Measurements from ENCODE around the gene IL23R. TPM values are rescaled to one million over a fixed set of nuclear protein-coding genes. Genes with fewer than 3 reads are reported as not detected.

The IL23R gene
- polyA plus RNA-seq, 6 donors from 2014 or later: not detected

- Mint-ChIP-seq H3K36me3 (no peaks in the 10 kb centered on the region), H3K4me1 (peaks cover 3 to 10% (median 9%) of the 10 kb centered on the region in 3 donors), H3K27ac (no peak overlapping the region), H3K27me3 (no peaks in the 10 kb centered on the region), H3K4me3 (no peak overlapping the region), H3K9me3 (no peaks in the 10 kb centered on the region)
- ATAC-seq (ENCODE audit: low read depth in 2 of 2) (no peak), DNase-seq (no peak)
Observed at GRCh38 chr1:67213948-67214347, 47.7 kb downstream of the IL23R start.

DNA sequence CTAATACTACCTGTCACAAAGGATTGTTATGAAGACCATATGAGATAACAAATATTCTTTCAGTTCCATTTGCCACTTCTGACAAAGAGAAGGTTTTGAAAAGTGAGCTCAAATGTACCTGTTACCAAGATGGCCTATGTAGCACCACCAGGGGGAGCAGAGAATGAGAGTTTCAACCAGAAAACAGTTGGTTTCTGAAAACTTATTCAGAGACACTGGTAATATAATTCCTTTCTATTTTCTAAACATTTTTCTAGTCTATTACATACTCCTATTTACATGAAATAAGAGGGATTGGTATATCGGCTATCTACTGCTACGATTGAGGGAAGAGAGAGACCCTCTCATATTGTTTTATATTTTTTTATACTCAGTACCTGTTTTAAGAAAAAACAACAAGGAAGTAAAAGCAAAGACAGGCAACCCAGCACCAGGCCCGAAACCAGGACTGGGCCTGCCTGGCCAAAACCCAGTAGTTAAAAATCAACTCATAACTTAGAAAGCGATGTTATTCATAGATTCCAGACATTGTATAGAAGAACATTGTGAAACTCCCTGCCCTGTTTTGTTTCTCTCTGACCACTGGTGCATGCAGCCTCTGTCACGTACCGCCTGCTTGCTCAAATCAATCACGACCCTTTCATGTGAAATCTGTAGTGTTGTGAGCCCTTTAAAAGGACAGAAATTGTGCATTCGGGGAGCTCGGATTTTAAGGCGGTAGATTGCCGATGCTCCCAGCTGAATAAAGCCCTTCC, 48.3 kb downstream of the IL23R start:
- peak overlapping the region in 1 of 8 donors; percentile 54 for H3K4me3 Mint-ChIP-seq
- H3K4me1 Mint-ChIP-seq: peaks cover 3 to 10% (median 9%) of the 10 kb centered on the region in 3 donors
- peak; percentile 15 for DNase-seq
- H3K36me3 Mint-ChIP-seq: no peaks in the 10 kb centered on the region
- no peaks in the 10 kb centered on the region for H3K27me3 Mint-ChIP-seq
- peak; percentile 49 to 55 for ATAC-seq (ENCODE audit: low read depth in 2 of 2)
- peak overlapping the region in 4 of 6 donors; percentile 28 to 74 (median 42) for H3K27ac Mint-ChIP-seq
- H3K9me3 Mint-ChIP-seq: no peaks in the 10 kb centered on the region

DNA sequence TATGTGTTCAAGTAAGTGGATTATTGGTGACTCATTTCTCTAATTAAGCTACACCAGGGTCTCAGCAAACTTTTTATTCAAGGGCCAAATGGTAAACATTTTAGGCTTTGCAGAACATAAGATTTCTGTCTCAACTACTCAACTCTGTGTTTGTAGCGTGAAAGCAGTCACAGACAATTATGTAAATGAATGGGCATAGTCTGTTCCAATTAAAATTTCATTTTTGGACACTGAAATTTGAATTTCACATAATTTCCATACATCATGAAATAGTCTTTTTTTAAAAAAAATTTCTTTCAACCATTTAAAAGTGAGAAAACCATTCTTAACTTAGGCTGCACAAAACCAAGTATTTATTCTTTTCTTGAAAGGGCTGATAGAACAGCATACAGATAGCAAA, 50.1 kb downstream of the IL23R start:
- ATAC-seq (ENCODE audit: low read depth in 2 of 2): no peak
- H3K27me3 Mint-ChIP-seq: no peaks in the 10 kb centered on the region
- no peak overlapping the region for H3K27ac Mint-ChIP-seq
- no peaks in the 10 kb centered on the region for H3K9me3 Mint-ChIP-seq
- H3K36me3 Mint-ChIP-seq: no peaks in the 10 kb centered on the region
- H3K4me1 Mint-ChIP-seq: peaks cover 3 to 10% (median 9%) of the 10 kb centered on the region in 3 donors
- no peak overlapping the region for H3K4me3 Mint-ChIP-seq
- DNase-seq: no peak

- Mint-ChIP-seq H3K4me1 (peaks cover 3 to 10% (median 9%) of the 10 kb centered on the region in 3 donors), H3K27ac (no peak overlapping the region), H3K36me3 (no peaks in the 10 kb centered on the region), H3K27me3 (no peaks in the 10 kb centered on the region), H3K4me3 (no peak overlapping the region), H3K9me3 (no peaks in the 10 kb centered on the region)
- ATAC-seq (ENCODE audit: low read depth in 2 of 2) (no peak), DNase-seq (no peak)
Observed at GRCh38 chr1:67217417-67217816, 51.2 kb downstream of the IL23R start.

DNA sequence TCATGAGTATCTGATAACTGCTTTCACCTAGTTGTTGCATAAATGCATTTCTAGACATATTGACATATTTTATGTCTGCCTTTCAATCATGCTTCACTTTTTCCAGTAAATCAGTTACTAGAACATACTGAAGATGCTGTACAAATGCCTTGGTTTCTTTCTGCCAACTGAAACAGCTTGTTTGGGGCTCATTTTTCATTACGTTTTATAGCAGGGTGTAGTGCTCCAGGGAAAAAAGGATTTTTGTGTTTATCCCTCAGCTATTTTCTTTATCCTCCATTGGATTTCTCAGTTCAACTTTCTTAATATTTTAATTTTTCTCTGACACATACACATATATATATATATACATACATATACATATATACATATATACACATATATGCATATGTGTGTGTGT, 51.7 kb downstream of the IL23R start:
- no peaks in the 10 kb centered on the region for H3K27me3 Mint-ChIP-seq
- no peak for DNase-seq
- no peaks in the 10 kb centered on the region for H3K36me3 Mint-ChIP-seq
- no peak overlapping the region for H3K27ac Mint-ChIP-seq
- no peak for ATAC-seq (ENCODE audit: low read depth in 2 of 2)
- H3K9me3 Mint-ChIP-seq: no peaks in the 10 kb centered on the region
- H3K4me3 Mint-ChIP-seq: no peak overlapping the region
- peaks cover 3 to 10% (median 9%) of the 10 kb centered on the region in 3 donors for H3K4me1 Mint-ChIP-seq

GRCh38 chr1:67224856-67225255, 58.6 kb downstream of the IL23R start:
- Mint-ChIP-seq H3K9me3 (peaks cover 0 to 2% (median 0%) of the 10 kb centered on the region in 7 donors), H3K27ac (no peak overlapping the region), H3K4me1 (no peaks in the 10 kb centered on the region), H3K27me3 (peaks cover 0 to 10% (median 0%) of the 10 kb centered on the region in 3 donors), H3K36me3 (no peaks in the 10 kb centered on the region), H3K4me3 (no peak overlapping the region)
- no peak for DNase-seq
- ATAC-seq (ENCODE audit: low read depth in 2 of 2): no peak

GRCh38 chr1:67226688-67227087, 60.4 kb downstream of the IL23R start:
- H3K36me3 Mint-ChIP-seq: no peaks in the 10 kb centered on the region
- peaks cover 0 to 2% (median 0%) of the 10 kb centered on the region in 7 donors for H3K9me3 Mint-ChIP-seq
- no peak overlapping the region for H3K4me3 Mint-ChIP-seq
- H3K27me3 Mint-ChIP-seq: peaks cover 0 to 10% (median 0%) of the 10 kb centered on the region in 3 donors
- no peak for DNase-seq
- H3K27ac Mint-ChIP-seq: no peak overlapping the region
- no peaks in the 10 kb centered on the region for H3K4me1 Mint-ChIP-seq
- no peak for ATAC-seq (ENCODE audit: low read depth in 2 of 2)

GRCh38 chr1:67227196-67227595, 60.9 kb downstream of the IL23R start:
- Mint-ChIP-seq H3K4me3 (no peak overlapping the region), H3K27ac (no peak overlapping the region), H3K27me3 (peaks cover 0 to 10% (median 0%) of the 10 kb centered on the region in 3 donors), H3K36me3 (no peaks in the 10 kb centered on the region), H3K4me1 (no peaks in the 10 kb centered on the region), H3K9me3 (peaks cover 0 to 2% (median 0%) of the 10 kb centered on the region in 7 donors)
- ATAC-seq (ENCODE audit: low read depth in 2 of 2): no peak
- no peak for DNase-seq

- Mint-ChIP-seq H3K4me3 (no peak overlapping the region), H3K27me3 (peaks cover 0 to 10% (median 0%) of the 10 kb centered on the region in 3 donors), H3K4me1 (no peaks in the 10 kb centered on the region), H3K36me3 (no peaks in the 10 kb centered on the region), H3K9me3 (peaks cover 0 to 2% (median 0%) of the 10 kb centered on the region in 7 donors), H3K27ac (no peak overlapping the region)
- no peak for ATAC-seq (ENCODE audit: low read depth in 2 of 2)
- DNase-seq: no peak
Observed at GRCh38 chr1:67228791-67229190, 62.5 kb downstream of the IL23R start.

- ATAC-seq (ENCODE audit: low read depth in 2 of 2) (no peak), DNase-seq (no peak)
- Mint-ChIP-seq H3K36me3 (no peaks in the 10 kb centered on the region), H3K27ac (no peak overlapping the region), H3K27me3 (peaks cover 0 to 10% (median 0%) of the 10 kb centered on the region in 3 donors), H3K9me3 (peaks cover 0 to 2% (median 0%) of the 10 kb centered on the region in 7 donors), H3K4me1 (no peaks in the 10 kb centered on the region), H3K4me3 (no peak overlapping the region)
Observed at GRCh38 chr1:67230539-67230938, 64.3 kb downstream of the IL23R start.

GRCh38 chr1:67236277-67236676, 70.0 kb downstream of the IL23R start:
- DNase-seq (no peak), ATAC-seq (ENCODE audit: low read depth in 2 of 2) (no peak)
- H3K27me3 Mint-ChIP-seq: no peaks in the 10 kb centered on the region
- no peaks in the 10 kb centered on the region for H3K4me1 Mint-ChIP-seq
- no peak overlapping the region for H3K27ac Mint-ChIP-seq
- no peak overlapping the region for H3K4me3 Mint-ChIP-seq
- H3K36me3 Mint-ChIP-seq: no peaks in the 10 kb centered on the region
- no peaks in the 10 kb centered on the region for H3K9me3 Mint-ChIP-seq

DNA sequence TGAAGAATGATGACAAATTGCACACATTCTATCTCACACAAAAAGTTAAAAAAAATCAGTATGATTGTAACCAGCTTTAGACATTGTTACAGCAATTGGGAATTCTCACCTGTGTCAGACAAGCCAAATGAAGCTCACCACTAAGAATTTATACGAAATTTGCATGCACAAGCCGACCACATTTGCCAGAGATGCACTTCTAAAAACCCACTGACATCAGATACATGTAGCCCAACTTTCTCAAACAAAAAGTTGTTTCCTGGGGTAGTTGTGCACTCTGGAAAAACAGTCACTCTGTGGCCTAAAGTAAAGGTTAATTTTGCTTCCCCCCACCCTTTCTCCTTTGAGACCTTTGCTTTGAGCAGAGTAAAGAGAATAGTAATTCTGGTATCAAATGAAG, 73.5 kb downstream of the IL23R start:
- no peak for ATAC-seq (ENCODE audit: low read depth in 2 of 2)

DNA sequence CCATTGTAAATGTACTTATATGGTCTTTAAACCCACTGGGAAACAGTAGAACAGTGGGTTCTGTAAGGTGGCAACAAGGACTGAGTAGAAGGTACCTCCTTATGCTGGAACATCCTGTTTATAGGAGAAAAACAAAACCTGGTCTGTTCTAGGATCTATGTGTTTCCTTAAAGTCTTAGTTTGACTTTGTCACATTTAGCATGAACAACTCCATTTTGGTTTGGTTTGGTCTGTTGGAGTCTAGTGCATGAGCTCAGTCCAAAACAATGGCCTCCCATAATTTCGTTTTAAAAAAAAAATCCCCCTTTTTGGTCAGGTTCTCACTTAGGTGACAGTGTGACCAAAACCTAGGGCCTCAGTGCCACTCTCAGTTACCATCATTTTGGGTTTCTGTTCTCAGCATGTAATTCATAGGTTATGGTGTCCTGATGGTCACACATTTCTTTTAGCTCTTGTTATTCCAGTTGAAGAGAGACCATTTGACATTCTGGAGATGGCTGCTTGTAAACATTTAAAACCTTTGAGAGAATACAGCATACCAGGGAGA, 75.0 kb downstream of the IL23R start:
- peaks cover 0 to 5% (median 4%) of the 10 kb centered on the region in 7 donors for H3K9me3 Mint-ChIP-seq
- H3K4me1 Mint-ChIP-seq: no peaks in the 10 kb centered on the region
- no peak overlapping the region for H3K4me3 Mint-ChIP-seq
- H3K36me3 Mint-ChIP-seq: no peaks in the 10 kb centered on the region
- no peak overlapping the region for H3K27ac Mint-ChIP-seq
- ATAC-seq (ENCODE audit: low read depth in 2 of 2): no peak
- H3K27me3 Mint-ChIP-seq: peaks cover 0 to 5% (median 3%) of the 10 kb centered on the region in 3 donors
- no peak for DNase-seq

More for the DNA sequence above, 73.5 kb downstream of the IL23R start:
- no peak for DNase-seq
- Mint-ChIP-seq H3K27ac (no peak overlapping the region), H3K27me3 (no peaks in the 10 kb centered on the region), H3K36me3 (no peaks in the 10 kb centered on the region), H3K4me1 (no peaks in the 10 kb centered on the region), H3K9me3 (peaks cover 0 to 5% (median 4%) of the 10 kb centered on the region in 7 donors), H3K4me3 (no peak overlapping the region)

DNA sequence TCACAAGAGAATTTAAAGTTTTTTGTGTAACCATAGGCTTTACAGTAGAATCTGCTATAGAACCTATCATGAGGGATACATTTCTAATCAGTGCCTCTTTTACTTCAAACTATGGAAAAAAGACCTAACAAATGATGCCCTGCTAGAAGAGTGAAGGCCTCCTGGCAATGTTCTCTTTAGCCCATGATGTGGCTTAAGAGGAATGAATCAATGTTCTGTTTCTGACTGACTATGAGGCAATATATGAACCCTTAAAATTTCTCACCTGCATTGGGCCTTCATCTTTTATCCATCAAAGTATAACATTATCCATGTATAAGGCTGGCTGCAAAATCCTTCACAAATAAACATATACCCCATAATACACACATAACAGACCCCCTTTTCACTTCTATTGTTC, 75.8 kb downstream of the IL23R start:
- DNase-seq: no peak
- Mint-ChIP-seq H3K9me3 (peaks cover 0 to 5% (median 4%) of the 10 kb centered on the region in 7 donors), H3K36me3 (no peaks in the 10 kb centered on the region), H3K27me3 (peaks cover 0 to 8% (median 8%) of the 10 kb centered on the region in 3 donors), H3K4me1 (no peaks in the 10 kb centered on the region), H3K27ac (no peak overlapping the region), H3K4me3 (no peak overlapping the region)
- no peak for ATAC-seq (ENCODE audit: low read depth in 2 of 2)
